ENCODE results near the gene ENOX1. TPM values are rescaled to one million over a fixed set of nuclear protein-coding genes. Genes with fewer than 3 reads are reported as not detected.

The ENOX1 gene
- total RNA-seq, 1 donor from 2014 or later, result 0.18 TPM

GRCh38 chr13:43611281-43612273 is 175.2 kb downstream of the ENOX1 start:
- ATAC-seq, result no peak
- no peak for DNase-seq (ENCODE audit: low spot score)

GRCh38 chr13:43608400-43609137 is 178.2 kb downstream of the ENOX1 start:
- DNase-seq (ENCODE audit: low spot score) (no peak), ATAC-seq (no peak)

DNA sequence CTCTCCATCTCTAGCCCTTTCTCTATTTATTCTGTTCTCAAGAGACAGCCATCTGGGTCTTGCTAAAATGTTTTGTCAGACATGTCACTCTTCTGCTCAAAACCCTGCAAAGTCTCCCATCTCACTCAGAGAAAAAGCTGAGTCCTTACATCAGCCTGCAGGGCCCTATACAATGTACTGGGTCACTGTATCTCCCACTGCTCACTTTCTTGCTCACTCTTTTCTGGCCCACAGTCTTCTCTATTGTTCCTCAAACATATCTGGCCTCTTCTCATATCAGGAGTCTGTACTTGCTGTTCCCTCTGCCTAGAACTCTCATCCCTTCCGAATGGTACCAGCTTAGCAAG is 189.2 kb downstream of the ENOX1 start:
- ATAC-seq, result no peak
- no peak for DNase-seq (ENCODE audit: low spot score)

GRCh38 chr13:43596924-43597598 is 189.7 kb downstream of the ENOX1 start:
- ATAC-seq, result no peak
- no peak for DNase-seq (ENCODE audit: low spot score)

DNA sequence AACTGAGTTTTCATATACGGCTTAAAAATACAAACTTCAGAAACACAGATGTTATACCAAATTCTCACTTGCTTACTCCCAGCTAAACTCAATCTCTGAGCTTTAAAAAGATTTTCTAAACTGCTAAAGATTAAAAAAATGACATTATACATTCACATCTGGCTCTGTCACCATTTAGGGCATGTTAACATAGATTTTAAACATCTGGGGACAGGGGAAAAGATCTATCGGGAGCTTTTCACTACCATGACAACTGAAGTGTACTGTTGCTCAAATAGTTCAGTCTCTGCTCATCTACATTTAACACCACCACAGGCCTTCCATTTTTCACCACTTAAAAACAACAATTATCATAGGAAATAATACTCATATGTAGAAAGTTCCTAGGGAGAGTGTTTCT is 190.8 kb downstream of the ENOX1 start:
- no peak for ATAC-seq

GRCh38 chr13:43587376-43587775 is 199.4 kb downstream of the ENOX1 start:
- ATAC-seq, result no peak
- DNase-seq (ENCODE audit: low spot score), result no peak

More for the DNA sequence above, 190.8 kb downstream of the ENOX1 start:
- DNase-seq (ENCODE audit: low spot score), result no peak

- no peak for DNase-seq (ENCODE audit: low spot score)
- no peak for ATAC-seq
Measured at GRCh38 chr13:43584751-43585150, 202.0 kb downstream of the ENOX1 start.

DNA sequence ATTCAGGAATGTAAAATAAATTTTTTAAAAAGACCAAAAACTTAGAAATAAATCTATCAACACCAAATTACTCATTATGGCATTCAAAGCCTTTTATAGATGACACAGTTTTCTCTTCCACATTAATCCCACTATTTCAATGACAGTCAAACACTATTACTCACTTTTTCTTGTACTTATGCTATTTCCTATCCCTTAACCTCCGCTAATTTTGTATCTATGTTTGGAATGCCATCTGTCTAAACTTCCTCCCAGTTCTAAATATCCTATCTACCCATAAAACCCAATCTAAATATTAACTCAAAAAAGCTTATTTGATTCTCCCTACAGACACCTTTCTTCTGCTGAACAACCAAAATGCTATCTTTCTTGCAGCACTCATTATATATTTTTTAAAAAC is 203.5 kb downstream of the ENOX1 start:
- ATAC-seq, result no peak

GRCh38 chr13:43580280-43580679 is 206.5 kb downstream of the ENOX1 start:
- ATAC-seq, result no peak
- no peak for DNase-seq (ENCODE audit: low spot score)

More for the DNA sequence above, 203.5 kb downstream of the ENOX1 start:
- no peak for DNase-seq (ENCODE audit: low spot score)

DNA sequence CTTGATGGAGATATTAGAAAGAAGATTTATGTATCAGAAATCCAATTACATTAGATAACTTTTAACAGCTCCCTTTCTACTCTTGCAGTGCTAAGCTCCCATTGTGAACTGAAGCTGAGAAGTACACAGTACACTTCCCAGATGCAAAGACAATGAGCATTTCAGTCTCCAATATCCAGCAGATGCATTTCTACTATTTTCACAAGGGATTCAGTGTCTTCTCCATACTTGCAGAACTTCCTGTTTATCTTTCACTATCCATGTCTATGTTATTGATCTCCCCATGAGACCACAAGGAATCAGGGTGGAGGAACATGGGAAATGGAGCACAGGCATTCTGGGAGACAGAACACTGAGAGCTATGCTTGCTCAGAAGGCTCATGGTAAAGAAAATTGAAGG is 207.5 kb downstream of the ENOX1 start:
- ATAC-seq (no peak), DNase-seq (ENCODE audit: low spot score) (no peak)

DNA sequence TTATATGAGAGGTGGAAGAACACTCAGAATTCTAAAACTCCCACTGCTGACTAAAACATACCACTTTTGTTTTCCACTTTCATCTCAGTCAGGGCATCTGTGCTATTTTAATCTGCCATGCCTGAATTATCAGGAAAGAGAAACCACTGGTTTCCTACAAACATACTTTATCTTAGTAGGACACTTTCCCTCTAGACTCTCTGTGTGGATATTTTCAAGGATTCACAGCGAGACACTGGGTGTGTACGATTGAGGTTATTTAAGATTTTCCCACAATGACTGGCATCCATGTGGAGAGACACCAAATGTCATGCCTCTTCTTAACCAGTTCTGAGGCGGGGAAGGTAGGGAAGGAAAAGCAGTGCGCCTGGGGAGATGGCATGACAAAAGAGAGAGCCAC is 212.2 kb downstream of the ENOX1 start:
- no peak for DNase-seq (ENCODE audit: low spot score)
- ATAC-seq, result no peak

DNA sequence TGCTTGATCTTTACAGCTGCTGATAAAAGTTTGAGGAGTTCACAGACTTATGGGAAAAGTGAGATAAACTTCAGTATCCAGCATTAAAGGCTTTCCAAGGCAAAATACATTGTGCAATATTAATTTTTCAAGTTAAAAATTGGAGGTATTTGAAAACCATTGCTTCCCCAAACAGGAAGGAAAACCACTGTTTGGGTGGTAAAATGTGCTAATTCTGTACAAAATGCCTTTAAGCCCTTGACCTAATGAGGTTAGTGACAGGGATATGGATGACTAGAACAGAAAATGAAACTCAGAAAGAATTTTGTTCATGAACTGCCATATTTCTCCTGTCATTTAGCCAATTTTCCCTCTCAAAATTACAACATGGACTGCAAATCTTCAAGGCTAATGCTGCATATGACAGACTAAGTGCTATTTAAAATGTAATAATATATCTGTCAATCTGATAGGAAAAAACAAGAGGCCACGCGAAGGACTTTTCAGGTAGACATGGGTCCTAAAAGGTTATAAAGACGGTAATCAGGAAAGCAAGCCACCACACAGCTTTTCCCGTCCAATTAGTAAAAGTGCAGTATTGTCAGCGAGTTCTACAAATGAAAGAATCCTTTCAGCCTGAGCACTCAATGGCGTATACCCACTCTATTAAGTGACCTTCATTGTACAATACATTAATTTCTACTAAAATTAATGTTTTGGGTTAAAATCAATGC is 212.8 kb downstream of the ENOX1 start:
- DNase-seq (ENCODE audit: low spot score), result no peak
- ATAC-seq, result no peak

- DNase-seq (ENCODE audit: low spot score), result no peak
- ATAC-seq, result no peak
Measured at GRCh38 chr13:43573361-43573740, 213.4 kb downstream of the ENOX1 start.

- no peak for DNase-seq (ENCODE audit: low spot score)
- no peak for ATAC-seq
Measured at GRCh38 chr13:43572656-43573360, 214.0 kb downstream of the ENOX1 start.

DNA sequence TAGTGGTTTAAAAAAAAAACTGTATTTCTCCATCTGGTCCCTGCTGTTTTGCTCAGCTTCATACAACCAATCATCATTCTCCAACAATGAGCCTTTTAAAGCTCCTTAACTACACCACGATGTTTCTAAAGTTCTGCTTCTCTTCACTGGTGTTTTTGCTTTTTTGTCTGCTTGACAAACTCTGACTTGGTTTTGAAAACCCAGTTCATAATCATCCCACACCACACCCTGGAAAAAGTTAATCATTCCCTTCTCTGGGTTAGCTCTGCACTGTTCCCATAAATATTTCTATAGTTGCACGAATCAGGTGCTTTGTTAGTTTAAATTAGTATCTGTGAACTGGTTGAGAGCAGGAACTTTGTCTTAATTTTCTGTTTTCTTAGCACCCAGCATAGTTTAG is 217.1 kb downstream of the ENOX1 start:
- no peak for ATAC-seq

DNA sequence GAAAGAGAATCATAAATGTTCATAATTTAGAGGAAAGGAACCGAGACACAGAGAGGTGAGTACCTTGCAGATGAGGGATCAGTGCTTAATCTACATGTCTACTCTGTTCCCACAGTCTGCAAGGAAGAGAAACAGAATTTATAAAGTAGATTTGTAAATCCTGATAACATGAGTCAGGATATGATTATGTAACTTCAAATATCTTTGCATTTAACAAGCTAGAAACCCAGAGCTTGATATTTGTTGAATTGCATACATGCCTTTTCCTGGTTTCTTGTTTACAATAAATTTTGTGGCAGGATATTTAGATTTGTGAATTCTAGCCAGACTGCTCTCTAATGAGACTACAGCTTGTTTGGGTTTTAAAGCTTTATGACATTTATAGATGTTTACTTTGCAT is 219.2 kb downstream of the ENOX1 start:
- DNase-seq (ENCODE audit: low spot score), result no peak
- ATAC-seq, result no peak

More for the DNA sequence above, 217.1 kb downstream of the ENOX1 start:
- no peak for DNase-seq (ENCODE audit: low spot score)

DNA sequence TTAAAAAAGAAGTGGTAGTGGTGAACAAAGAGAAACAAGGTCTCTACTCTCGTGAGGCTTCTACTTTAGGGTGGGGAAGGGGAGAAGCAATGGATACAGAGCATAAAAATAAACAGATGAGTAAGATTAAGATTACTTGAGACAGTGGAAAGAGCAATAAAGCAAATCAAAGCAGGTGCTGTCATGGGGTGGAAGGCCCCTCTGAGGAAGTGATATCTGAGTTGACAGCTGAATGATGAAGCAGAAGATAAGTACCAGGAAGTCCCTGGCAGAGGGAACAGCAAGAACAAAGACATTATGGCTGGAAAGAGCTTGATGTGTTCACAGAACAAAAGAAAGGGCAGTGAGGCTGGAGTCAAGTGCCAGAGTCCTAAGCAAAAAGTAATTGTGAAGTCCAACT is 221.8 kb downstream of the ENOX1 start:
- ATAC-seq (no peak), DNase-seq (ENCODE audit: low spot score) (no peak)

- ATAC-seq (no peak), DNase-seq (ENCODE audit: low spot score) (no peak)
Measured at GRCh38 chr13:43561081-43561480, 225.7 kb downstream of the ENOX1 start.

- ATAC-seq (no peak), DNase-seq (ENCODE audit: low spot score) (no peak)
Measured at GRCh38 chr13:43558939-43559338, 227.8 kb downstream of the ENOX1 start.

GRCh38 chr13:43558326-43558725 is 228.4 kb downstream of the ENOX1 start:
- ATAC-seq (no peak), DNase-seq (ENCODE audit: low spot score) (no peak)
